ENCODE data around the gene EWSR1.
A peak's percentile ranks its signal among the peaks of the same experiment; 100 is the strongest.
"Not testable (repeated sequence)": the region's sequence is repeated elsewhere in the genome, so short reads cannot be mapped to it uniquely, and the experiment has no call there.

EWSR1 gene

DNA sequence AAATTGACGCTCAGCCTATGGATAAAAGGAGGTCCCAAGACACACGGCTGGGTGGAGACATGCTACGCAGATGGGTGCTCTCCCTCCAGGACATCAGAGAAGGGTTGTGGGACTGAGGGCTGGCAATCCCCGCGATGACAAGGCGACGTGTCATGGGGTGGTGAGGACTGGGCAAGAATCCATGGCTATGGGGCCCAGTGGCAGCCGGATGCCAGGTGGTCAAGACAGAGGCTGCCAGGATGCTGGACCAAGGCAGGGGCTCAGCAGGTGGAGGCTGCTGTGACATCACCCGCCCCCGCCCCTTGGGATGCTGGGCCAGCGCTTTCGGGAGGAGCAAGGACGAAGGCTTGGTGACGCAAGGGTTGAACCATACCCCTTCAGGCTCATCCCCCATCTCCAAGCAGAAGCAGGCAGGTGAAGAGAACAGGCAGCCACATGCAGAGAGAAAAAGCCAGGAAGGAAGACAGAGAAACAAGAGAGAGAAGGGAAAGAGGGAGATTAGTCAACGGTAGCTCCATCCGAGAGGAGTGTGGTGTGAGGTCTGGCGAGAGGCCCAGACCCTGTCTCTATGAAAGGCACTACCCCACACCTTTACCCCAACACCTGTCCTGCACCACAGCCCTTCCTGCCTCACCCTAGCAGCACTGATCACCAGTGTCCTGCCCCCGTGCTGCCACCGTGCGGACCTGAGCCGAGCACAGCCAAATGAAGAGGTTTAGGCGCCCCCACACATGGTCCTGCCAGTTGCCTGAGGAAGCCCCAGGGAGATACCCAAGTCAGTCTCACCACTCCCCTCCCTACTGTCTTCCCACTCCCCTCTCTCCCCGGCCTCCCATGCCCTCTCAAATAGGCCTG is 71.5 kb downstream of the EWSR1 start:
- DNase-seq, result no peak

DNA sequence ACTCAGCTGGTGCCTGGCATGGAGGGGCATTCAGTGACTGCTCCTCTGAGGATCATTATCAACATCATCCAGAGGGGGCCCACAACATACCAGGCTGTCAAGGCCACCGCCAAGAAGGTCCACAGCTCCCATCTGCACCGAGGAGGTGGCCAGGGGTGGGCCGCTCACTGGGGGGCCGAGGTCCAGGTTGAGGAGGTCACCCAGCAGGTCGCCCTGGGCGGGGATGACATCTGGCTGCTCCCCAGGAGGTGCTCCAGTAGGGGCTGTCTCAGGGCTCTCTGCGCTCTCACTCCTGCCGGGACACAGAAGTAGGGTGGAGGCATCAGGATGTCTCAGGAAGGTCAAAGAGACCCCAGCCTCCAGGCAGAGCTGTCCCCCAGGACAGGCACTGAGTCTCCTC is 72.5 kb downstream of the EWSR1 start:
- no peak for DNase-seq

DNA sequence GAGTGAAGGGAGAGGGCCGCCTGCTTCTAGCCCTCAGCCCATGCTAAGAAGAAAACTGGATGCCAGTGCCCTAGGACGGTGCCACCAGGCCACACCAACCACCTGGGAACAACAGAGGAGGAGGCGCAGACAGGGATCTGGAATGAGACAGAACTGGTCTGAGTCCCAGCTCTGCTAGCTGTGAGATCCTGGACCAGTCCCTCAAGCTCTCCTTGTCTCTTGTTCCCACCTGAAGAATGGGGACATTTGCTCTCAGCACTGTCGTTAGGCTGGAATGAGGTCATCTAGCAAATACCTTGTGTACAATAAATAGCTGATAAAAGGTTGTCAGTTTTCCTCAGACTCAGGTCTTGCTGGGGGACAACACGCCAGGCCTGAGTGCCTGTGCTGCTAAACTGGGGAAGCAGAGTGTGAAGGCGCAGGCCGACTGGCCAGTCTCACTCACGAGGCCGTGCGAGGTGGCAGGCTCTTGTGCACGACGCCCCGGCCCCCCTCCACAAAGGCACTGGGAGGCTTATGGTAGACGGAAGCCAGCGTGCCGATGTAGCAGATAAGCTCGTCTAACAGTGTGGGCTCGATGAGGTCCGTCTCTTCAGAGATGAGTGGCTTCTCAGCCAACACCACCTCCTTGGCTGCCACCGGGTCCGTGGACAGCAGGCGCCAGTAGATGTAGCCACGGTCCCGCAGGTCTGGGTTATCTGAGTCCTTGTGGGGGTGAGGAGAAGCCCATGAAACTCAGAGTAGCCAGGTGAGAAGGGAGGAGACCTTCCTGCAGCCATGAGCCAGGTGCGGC is 73.2 kb downstream of the EWSR1 start:
- DNase-seq, result no peak

DNA sequence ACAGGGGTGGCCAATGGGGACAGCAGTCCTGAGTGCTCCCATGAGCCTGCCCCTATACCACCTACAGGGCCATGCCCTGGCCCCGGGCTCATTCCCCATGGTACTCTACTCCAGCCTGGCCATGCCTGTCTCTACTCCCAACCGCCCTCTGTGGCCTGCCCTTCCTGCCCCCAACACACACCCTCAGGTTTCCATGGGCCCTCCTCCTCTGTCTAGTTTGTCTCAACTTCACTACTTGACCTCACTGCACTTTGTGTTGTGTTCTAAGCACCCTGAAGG is 73.7 kb downstream of the EWSR1 start:
- no peak for DNase-seq

DNA sequence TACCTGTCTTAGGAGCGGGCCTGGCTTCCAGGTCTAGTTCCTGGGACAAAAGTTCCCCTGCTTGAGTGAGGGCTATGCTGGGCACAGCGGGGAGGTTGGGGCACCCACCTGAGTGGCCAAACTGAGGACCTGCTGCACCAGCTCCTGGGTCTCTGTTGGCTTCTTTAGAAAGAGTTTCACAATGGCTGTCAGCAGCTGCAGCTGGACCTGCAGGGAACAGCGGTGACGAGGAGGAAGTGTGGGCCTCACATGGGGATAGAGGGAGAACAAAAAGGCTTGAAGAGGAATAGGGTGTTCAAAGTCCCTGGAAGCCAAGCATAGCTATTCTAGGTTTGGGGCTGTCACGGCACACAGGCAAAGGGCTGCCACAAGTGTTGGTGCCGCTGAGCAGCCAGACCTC is 74.1 kb downstream of the EWSR1 start:
- no peak for DNase-seq

DNA sequence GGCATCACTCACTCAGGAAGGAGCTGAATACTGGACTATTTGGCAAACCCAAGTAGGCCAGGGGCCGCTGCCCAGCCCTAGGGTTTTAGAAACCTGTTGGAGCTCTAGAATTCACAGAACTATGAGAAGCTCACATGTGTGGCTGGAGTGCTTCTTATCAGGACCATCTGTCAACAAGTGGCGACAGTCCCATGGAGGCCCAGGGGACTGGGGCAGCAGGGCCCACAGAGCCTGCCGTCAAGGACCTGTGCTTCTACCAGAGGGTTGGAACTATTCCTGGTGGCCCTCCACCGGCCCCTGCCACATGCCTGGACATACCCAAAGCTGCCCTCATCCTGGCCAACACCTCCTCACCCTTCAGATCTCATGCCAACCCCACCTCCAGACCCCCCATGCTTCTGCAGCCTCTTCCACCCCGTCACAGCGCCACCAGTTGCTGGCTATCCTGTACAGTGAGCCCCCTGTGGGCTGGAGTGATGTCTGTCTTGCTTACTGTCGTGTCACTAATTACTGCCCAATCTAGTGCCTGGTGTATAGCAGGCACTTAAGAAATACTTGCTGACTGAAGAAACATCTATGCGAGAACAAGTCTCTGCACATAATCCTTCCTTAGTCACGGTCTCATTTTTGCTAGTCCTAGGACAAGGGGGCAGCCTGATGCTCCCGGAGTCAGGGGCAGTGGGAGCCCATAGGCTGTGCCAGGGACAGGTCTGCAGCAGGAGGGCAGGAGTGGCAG is 74.7 kb downstream of the EWSR1 start:
- peak; percentile 28 for DNase-seq

DNA sequence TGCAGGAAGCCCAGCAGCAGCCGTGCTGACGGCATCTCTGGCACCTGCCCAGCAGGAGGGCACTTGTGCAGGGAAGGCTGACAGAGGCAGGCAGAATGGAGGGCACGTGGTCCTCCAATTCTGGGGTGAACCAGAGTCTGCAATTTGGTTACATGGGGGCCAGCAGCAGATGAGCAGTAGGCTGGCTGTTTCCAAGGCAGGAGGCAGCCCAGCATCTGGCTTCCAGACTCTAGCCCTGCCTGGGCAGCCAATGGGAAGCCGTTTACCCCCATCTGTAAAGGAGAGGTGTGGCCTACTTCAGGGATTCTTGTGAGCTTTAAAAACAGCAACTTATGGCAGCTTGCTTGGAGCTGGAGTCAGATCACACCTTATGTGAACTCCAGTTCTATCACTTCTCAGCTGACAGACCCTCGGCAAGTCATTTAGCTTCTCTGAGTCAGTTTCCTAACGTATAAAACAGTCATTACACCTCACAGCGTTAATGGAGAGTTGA is 75.3 kb downstream of the EWSR1 start:
- DNase-seq, result no peak

DNA sequence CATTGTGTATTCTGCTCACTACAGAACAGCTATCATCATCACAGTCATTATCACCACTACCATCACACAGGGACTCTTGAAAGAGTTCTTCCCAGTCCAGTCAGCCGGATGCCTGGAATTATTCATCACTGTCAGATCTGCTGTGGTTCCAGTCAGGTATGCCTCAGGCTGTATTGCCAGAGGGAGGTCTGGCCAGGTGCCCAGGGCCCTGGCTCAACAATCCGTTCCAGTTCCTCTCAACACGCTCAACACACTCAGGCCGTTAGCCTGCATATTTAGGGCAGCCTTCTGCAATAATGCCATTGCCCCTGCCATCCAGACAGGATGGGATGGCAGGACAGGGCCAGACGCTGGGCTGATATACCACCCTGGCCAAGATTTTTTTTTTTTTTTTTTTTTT is 76.1 kb downstream of the EWSR1 start:
- no peak for DNase-seq

DNA sequence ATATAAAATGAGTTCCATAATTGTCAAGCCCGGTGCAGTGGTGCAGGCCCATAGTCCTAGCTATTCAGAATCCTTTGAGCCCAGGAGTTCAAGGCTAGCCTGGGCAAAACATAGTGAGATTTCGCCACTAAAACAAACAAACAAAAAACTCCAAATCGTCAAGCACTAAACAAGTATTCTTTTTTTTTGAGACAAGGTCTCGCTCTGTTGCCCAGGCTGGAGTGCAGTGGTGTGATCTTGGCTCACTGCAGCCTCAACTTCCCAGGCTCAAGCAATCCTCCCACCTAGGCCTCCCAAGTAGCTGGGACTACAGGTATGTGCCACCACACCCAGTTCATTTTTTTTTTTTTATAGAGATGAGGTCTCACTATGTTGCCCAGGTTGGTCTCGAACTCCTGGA is 76.8 kb downstream of the EWSR1 start:
- DNase-seq, result not testable (repeated sequence)

DNA sequence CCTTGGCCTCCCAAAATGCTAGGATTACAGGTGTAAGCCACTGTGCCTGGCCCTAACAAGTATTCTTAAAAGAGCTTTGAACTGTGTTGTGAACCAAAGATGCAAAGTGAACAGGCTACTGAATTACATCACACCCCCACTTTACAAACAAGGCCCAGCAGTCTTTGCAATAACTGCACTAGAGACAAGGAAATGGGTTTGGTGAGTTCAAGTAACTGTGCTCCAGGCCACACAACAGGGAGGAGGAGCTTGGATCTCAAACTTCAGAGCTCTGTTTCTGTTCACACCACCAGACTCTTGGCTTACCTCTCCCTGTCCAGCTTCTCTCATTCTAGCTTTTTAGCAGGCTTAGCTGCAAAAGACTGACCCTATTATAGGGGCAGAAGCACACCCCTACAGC is 77.9 kb downstream of the EWSR1 start:
- DNase-seq, result no peak

DNA sequence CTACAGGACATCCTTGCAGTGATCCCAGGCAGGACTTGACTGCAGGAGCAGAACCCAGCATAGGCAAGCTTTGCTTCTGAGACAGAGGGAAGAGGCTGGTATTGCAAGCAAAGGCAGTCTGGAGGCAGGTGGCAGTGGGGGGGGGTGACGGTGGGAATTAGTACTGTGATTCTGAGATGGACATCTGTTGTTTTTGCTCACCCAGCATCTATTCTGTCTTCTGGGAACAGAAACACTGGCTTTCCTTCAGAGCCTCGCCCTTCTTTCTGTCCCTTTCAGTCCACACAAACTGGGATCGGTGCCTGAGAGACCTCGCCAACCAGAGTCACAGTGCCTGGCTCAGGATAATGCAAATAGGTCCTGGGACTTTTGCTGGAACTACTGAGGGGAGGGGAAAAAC is 78.6 kb downstream of the EWSR1 start:
- no peak for DNase-seq

DNA sequence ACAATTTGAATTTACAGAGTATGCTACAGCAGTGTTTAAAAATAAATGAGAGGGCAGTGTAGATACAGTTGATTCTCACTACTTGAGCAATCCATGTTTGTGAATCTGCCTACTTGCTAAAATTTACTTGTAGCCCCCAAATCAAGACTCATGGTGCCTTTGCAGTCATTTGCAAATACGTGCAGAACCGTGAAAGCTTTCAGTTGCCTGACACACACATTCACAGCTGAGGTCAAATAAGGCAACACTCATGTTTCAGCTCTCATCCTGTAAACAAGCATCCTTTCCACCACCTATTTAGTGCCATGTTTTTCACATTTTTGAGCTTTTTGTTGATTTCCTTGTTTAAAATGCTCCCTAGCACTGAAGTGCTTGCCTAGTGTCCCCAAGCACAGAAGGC is 80.0 kb downstream of the EWSR1 start:
- no peak for DNase-seq

DNA sequence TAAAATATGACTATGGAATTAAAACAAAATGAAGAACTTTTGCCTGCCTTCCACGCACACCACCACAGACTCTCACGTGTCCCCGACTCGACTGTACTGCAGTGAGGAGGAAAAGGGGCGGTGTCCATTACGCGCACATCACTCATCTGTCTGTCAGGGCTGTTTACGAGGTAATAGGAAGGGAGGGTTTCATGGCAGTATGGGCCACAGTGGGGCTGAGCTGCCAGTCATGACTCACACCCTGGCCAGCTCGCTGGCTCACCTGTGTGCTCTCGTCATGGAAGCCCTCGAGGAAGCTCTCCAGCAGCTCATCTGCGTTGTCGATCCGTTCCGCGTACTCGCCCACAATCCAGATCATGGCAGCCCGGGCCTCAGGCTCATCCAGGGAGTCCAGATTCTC is 80.9 kb downstream of the EWSR1 start:
- no peak for DNase-seq
